Measurements from ENCODE around the gene KCNJ3.

Gene KCNJ3

GRCh38 chr2:154686162-154686561 lies 12.3 kb upstream of the KCNJ3 start:
- H4K20me1 ChIP-seq (ENCODE audit: insufficient read depth, low read length): no peaks in the 10 kb centered on the region
- H3K79me2 ChIP-seq (ENCODE audit: low read length): no peaks in the 10 kb centered on the region
- no peak overlapping the region for H3K4me2 ChIP-seq (ENCODE audit: low read length)
- H3K27ac ChIP-seq (ENCODE audit: low read length): no peak overlapping the region
- no peak overlapping the region for H3K9ac ChIP-seq (ENCODE audit: low read length)
- no peak for TF ChIP-seq EZH2phosphoT487 (IDR thresholded peaks at IDR 0.05; ENCODE audit: low read depth)
- peak; percentile 38 for TF ChIP-seq CTCF (IDR thresholded peaks at IDR 0.05; ENCODE audit: low read depth, low read length)
- H3K4me1 ChIP-seq (ENCODE audit: low read length): peaks cover 28% of the 10 kb centered on the region
- no peak overlapping the region for H3K4me3 ChIP-seq (ENCODE audit: low read length)
- no peaks in the 10 kb centered on the region for H3K27me3 ChIP-seq (ENCODE audit: low read depth, low read length)
- H3K36me3 ChIP-seq (replicated peaks; ENCODE audit: low read depth, low read length): no peaks in the 10 kb centered on the region
- H3K9me3 ChIP-seq (ENCODE audit: insufficient read depth, low read length): no peaks in the 10 kb centered on the region
- H2AFZ ChIP-seq (ENCODE audit: low read depth, low read length): no peak overlapping the region

GRCh38 chr2:154688373-154688772 lies 10.1 kb upstream of the KCNJ3 start:
- Histone ChIP-seq H3K4me3 (ENCODE audit: low read length) (no peak overlapping the region), H3K4me2 (ENCODE audit: low read length) (peak overlapping the region; percentile 32), H3K27ac (ENCODE audit: low read length) (no peak overlapping the region), H3K27me3 (ENCODE audit: low read depth, low read length) (no peaks in the 10 kb centered on the region), H2AFZ (ENCODE audit: low read depth, low read length) (no peak overlapping the region), H3K79me2 (ENCODE audit: low read length) (no peaks in the 10 kb centered on the region), H3K9me3 (ENCODE audit: insufficient read depth, low read length) (no peaks in the 10 kb centered on the region), H4K20me1 (ENCODE audit: insufficient read depth, low read length) (no peaks in the 10 kb centered on the region), H3K4me1 (ENCODE audit: low read length) (peaks cover 15% of the 10 kb centered on the region), H3K9ac (ENCODE audit: low read length) (no peak overlapping the region), H3K36me3 (replicated peaks; ENCODE audit: low read depth, low read length) (no peaks in the 10 kb centered on the region)
- TF ChIP-seq CTCF (IDR thresholded peaks at IDR 0.05; ENCODE audit: low read depth, low read length): no peak
- no peak for TF ChIP-seq EZH2phosphoT487 (IDR thresholded peaks at IDR 0.05; ENCODE audit: low read depth)

GRCh38 chr2:154689158-154689557 lies 9.3 kb upstream of the KCNJ3 start:
- Histone ChIP-seq H3K36me3 (replicated peaks; ENCODE audit: low read depth, low read length) (no peaks in the 10 kb centered on the region), H4K20me1 (ENCODE audit: insufficient read depth, low read length) (no peaks in the 10 kb centered on the region), H3K4me1 (ENCODE audit: low read length) (peaks cover 15% of the 10 kb centered on the region), H3K79me2 (ENCODE audit: low read length) (no peaks in the 10 kb centered on the region), H3K9ac (ENCODE audit: low read length) (no peak overlapping the region), H3K4me3 (ENCODE audit: low read length) (no peak overlapping the region), H3K27ac (ENCODE audit: low read length) (no peak overlapping the region), H3K27me3 (ENCODE audit: low read depth, low read length) (no peaks in the 10 kb centered on the region), H3K4me2 (ENCODE audit: low read length) (no peak overlapping the region), H2AFZ (ENCODE audit: low read depth, low read length) (no peak overlapping the region), H3K9me3 (ENCODE audit: insufficient read depth, low read length) (no peaks in the 10 kb centered on the region)
- TF ChIP-seq CTCF (IDR thresholded peaks at IDR 0.05; ENCODE audit: low read depth, low read length) (no peak), EZH2phosphoT487 (IDR thresholded peaks at IDR 0.05; ENCODE audit: low read depth) (no peak)

- no peak overlapping the region for H2AFZ ChIP-seq (ENCODE audit: low read depth, low read length)
Measured at GRCh38 chr2:154692927-154693326, 5.6 kb upstream of the KCNJ3 start.

More at GRCh38 chr2:154692927-154693326, 5.6 kb upstream of the KCNJ3 start:
- Histone ChIP-seq H3K36me3 (replicated peaks; ENCODE audit: low read depth, low read length) (no peaks in the 10 kb centered on the region), H3K9me3 (ENCODE audit: insufficient read depth, low read length) (no peaks in the 10 kb centered on the region), H3K79me2 (ENCODE audit: low read length) (no peaks in the 10 kb centered on the region), H4K20me1 (ENCODE audit: insufficient read depth, low read length) (no peaks in the 10 kb centered on the region), H3K4me1 (ENCODE audit: low read length) (peaks cover 14% of the 10 kb centered on the region), H3K27ac (ENCODE audit: low read length) (no peak overlapping the region), H3K4me2 (ENCODE audit: low read length) (no peak overlapping the region), H3K27me3 (ENCODE audit: low read depth, low read length) (no peaks in the 10 kb centered on the region), H3K9ac (ENCODE audit: low read length) (no peak overlapping the region), H3K4me3 (ENCODE audit: low read length) (no peak overlapping the region)
- TF ChIP-seq EZH2phosphoT487 (IDR thresholded peaks at IDR 0.05; ENCODE audit: low read depth): no peak
- no peak for TF ChIP-seq CTCF (IDR thresholded peaks at IDR 0.05; ENCODE audit: low read depth, low read length)
